ENCODE results near the gene URGCP.
"Not testable (repeated sequence)": the region's sequence is repeated elsewhere in the genome, so short reads cannot be mapped to it uniquely, and the experiment has no call there.

Gene URGCP

DNA sequence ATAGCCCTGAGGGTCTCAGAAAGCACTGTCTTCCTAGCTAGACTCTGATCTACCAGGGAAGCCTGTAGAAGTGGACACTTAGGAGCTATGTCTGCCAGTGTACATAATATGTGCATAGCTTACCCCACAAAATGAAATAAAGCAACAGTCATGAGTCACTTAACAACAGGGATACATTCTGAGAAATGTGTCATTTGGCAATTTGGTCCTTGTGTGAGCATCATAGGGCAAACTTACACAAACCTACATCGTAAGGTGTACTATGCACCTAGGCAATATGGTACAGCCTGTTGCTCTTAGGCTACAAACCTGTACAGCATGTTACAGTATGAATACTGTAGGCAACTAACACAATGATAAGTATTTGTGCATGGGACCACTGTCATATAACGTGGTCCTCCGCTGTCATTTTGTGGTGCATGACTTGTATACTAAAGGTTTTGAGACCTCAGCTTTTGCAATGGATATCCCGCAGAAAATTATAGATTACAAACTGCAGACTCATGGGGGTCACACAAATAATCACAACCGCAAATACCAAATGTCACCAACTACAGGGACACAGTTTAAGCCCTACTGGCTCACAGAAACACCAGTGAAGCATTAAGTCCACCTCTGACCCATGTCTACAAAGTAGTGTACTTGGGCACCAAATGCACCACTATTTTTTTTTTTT is 1.7 kb downstream of the URGCP start:
- peaks cover 9% of the 10 kb centered on the region for H3K4me1 ChIP-seq (ENCODE audit: control insufficient read depth, insufficient read depth, low read length)

DNA sequence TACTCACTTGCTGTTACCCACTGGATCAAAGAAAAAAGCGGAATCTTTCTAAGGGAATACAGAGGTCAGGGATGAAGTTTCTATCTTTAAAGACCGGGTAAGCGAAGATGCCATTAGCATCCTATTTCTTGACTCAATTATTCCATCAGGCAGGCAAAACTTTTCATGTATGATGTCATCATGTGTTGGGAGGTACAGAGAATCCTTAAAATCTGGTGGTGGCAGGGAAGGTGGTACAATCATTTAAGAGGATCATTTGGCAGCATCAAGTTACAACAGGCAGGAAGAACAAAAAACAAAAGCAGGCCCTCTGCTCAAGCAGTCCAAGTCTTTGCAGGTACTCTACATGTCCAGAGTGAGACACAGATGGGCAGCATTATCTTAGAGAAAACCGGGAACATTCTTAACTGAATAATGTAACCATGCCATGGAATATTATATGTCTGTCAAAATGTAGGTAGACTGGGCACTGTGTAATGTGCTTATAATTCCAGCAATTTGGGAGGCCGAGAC is 3.8 kb downstream of the URGCP start:
- Histone ChIP-seq H3K36me3 (ENCODE audit: control insufficient read depth, insufficient read depth, low read length) (no peaks in the 10 kb centered on the region), H3K9ac (ENCODE audit: low read length) (no peak overlapping the region), H3K4me1 (ENCODE audit: control insufficient read depth, insufficient read depth, low read length) (peaks cover 9% of the 10 kb centered on the region), H3K4me3 (ENCODE audit: low read length) (no peak overlapping the region), H3K27ac (ENCODE audit: low read depth, low read length) (no peak overlapping the region), H3K27me3 (ENCODE audit: control insufficient read depth, insufficient read depth, low read length) (no peaks in the 10 kb centered on the region)

More for the DNA sequence above, 1.7 kb downstream of the URGCP start:
- Histone ChIP-seq H3K27me3 (ENCODE audit: control insufficient read depth, insufficient read depth, low read length) (no peaks in the 10 kb centered on the region), H3K9ac (ENCODE audit: low read length) (no peak overlapping the region), H3K27ac (ENCODE audit: low read depth, low read length) (no peak overlapping the region), H3K4me3 (ENCODE audit: low read length) (peak overlapping the region; percentile 81), H3K36me3 (ENCODE audit: control insufficient read depth, insufficient read depth, low read length) (no peaks in the 10 kb centered on the region)

DNA sequence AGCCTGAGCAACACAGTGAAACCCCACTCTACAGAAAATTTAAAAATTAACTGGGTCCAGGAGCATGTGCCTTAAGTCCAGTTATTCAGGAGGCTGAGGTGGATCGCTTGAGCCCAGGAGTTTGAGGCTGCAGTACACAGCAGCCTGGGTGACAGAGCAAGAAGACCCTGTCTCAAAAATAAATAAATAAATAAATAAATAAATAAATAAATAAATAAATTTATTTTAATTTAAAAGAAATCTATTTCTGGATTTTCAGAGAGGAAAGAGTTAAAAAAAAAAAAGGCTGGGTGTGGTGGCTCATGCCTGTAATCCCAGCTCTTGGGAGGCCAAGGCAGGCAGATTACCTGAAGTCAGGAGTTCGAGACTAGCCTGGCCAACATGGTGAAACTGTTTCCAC is 7.8 kb downstream of the URGCP start:
- not testable (repeated sequence) for H3K4me1 ChIP-seq (ENCODE audit: control insufficient read depth, insufficient read depth, low read length)

DNA sequence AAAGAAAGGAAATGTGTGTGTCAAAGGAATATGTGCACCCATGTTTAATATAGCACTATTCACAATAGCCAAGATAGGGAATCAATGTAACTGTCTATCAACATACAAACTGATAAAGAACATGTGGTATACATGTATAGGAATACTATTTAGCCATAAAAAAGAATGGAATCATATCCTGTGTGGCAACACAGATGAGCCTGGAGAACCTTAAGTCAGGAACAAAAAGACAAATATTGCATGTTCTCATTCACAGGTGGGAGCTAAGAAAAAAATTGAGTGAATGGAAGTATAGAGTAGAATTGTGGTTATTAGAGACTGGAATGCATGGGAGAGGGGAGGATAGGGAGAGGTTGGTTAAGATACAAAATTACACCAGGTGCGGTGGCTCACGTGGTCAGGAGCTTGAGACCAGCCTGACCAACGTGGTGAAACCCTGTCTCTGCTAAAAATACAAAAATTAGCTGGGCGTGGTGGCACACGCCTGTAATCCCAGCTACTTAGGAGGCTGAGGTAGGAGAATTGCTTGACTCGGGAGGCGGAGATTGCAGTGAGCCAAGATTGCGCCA is 10.5 kb downstream of the URGCP start:
- H3K4me3 ChIP-seq (ENCODE audit: low read length): no peak overlapping the region
- no peaks in the 10 kb centered on the region for H3K36me3 ChIP-seq (ENCODE audit: control insufficient read depth, insufficient read depth, low read length)
- H3K27me3 ChIP-seq (ENCODE audit: control insufficient read depth, insufficient read depth, low read length): no peaks in the 10 kb centered on the region
- H3K4me1 ChIP-seq (ENCODE audit: control insufficient read depth, insufficient read depth, low read length): no peaks in the 10 kb centered on the region
- H3K9ac ChIP-seq (ENCODE audit: low read length): no peak overlapping the region
- no peak overlapping the region for H3K27ac ChIP-seq (ENCODE audit: low read depth, low read length)

More for the DNA sequence above, 7.8 kb downstream of the URGCP start:
- H3K27ac ChIP-seq (ENCODE audit: low read depth, low read length); H3K36me3 ChIP-seq (ENCODE audit: control insufficient read depth, insufficient read depth, low read length); H3K9ac ChIP-seq (ENCODE audit: low read length); H3K4me3 ChIP-seq (ENCODE audit: low read length); H3K27me3 ChIP-seq (ENCODE audit: control insufficient read depth, insufficient read depth, low read length): not testable (repeated sequence)

DNA sequence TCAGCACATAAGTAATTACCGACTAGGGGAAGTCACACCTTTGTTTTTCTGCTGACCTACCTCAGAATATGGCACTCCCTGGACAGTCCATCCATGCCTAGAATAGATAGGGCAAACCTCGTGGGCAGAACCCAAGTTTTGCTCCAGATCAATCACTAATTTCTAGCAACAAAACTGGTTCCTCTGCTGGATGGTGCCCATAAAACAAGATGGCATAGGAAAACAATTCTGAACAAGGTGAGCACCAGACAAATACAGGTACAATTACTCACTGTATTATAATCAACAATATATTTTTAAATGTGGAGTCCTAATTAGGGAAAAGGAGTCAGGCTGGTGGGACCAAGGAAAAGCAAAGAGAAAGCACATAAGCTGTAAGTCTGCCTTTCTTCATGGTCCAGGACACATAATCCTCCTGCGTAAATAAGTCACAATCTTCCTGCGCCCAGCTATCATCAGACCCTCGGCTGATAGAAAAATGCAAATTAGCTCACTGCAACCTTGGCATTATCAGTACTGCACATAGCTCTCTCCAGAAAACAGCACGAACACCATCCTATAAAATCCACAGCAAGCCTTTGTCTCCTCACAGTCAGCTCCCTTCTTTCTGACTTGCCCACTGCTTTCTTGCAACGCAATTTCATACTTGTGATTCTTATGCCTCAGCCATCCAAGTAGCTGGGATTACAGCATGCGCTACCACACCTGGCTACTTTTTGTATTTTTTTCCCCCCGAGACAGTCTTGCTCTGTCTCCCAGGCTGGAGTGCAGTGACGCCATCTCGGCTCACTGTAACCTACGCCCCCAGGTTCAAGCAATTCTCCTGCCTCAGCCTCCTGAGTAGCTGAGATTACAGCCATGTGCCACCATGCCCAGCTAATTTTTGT is 15.1 kb downstream of the URGCP start:
- H3K4me3 ChIP-seq (ENCODE audit: low read length): no peak overlapping the region
- H3K27me3 ChIP-seq (ENCODE audit: control insufficient read depth, insufficient read depth, low read length): no peaks in the 10 kb centered on the region
- H3K36me3 ChIP-seq (ENCODE audit: control insufficient read depth, insufficient read depth, low read length): no peaks in the 10 kb centered on the region
- peaks cover 2% of the 10 kb centered on the region for H3K4me1 ChIP-seq (ENCODE audit: control insufficient read depth, insufficient read depth, low read length)
- no peak overlapping the region for H3K27ac ChIP-seq (ENCODE audit: low read depth, low read length)
- H3K9ac ChIP-seq (ENCODE audit: low read length): no peak overlapping the region

DNA sequence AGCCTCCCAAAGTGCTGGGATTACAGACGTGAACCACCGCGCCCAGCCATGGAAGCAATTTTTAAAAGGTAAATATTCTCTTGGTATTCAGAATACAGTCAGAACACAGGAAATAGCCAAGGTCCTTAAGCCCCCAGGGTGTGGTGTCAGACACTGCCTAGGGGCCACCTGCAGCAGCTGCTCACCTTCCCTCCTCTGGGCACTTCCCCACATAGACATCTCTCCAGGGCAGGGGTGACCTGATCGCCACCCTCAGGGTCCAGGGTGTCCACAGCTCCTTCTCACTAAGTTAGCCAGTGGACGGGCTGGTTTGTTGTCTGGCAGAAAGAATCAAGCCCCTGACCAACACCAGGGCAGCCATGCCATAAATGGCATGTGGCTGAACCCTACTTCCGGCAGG is 15.9 kb downstream of the URGCP start:
- H3K4me3 ChIP-seq (ENCODE audit: low read length): no peak overlapping the region
- no peaks in the 10 kb centered on the region for H3K36me3 ChIP-seq (ENCODE audit: control insufficient read depth, insufficient read depth, low read length)
- H3K4me1 ChIP-seq (ENCODE audit: control insufficient read depth, insufficient read depth, low read length): peaks cover 2% of the 10 kb centered on the region
- no peak overlapping the region for H3K27ac ChIP-seq (ENCODE audit: low read depth, low read length)
- no peaks in the 10 kb centered on the region for H3K27me3 ChIP-seq (ENCODE audit: control insufficient read depth, insufficient read depth, low read length)
- no peak overlapping the region for H3K9ac ChIP-seq (ENCODE audit: low read length)

DNA sequence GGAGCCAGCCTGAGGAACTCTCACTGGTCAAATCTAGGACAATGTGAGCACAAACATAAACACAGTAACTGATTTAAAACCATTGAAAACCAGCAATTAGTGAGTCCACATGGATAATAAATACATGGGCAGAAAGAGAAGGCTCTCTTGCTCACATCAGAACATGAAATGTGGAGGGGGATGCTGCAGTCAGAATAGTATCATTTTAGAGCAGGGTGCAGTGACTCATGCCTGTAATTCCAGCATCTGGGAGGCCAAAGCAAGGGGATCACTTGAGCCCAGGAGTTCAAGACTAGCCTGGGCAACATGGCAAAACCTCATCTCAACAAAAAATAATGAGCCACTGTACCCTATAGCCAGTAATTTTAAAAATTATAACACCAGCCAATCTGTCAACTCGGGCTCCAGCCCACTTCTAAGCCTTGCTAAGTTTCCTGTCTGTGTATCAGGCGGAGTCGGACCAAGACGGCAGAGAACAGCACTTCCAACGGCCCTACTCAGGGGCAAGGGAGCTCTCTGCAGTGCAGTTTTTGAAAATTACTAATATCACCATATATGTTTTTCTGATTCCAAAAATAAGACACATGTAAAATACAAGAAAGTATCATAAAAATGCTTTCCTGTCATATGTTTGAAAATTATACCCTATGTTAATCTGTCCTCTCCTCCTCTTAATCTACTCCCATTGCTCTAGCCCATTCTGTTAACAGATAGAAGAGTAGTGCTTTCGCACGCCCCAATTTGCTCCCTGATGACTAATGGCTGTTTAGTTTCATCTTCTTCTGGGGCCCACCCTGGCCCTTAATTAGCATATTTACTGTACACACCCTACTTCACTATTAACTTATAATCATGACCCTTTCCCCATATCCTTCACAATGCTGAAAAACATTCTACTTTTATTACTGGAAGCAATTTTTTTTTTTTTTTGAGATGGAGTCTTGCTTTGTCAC is 17.1 kb downstream of the URGCP start:
- Histone ChIP-seq H3K27me3 (ENCODE audit: control insufficient read depth, insufficient read depth, low read length) (no peaks in the 10 kb centered on the region), H3K9ac (ENCODE audit: low read length) (no peak overlapping the region), H3K27ac (ENCODE audit: low read depth, low read length) (no peak overlapping the region), H3K36me3 (ENCODE audit: control insufficient read depth, insufficient read depth, low read length) (no peaks in the 10 kb centered on the region), H3K4me1 (ENCODE audit: control insufficient read depth, insufficient read depth, low read length) (peaks cover 2% of the 10 kb centered on the region), H3K4me3 (ENCODE audit: low read length) (no peak overlapping the region)

DNA sequence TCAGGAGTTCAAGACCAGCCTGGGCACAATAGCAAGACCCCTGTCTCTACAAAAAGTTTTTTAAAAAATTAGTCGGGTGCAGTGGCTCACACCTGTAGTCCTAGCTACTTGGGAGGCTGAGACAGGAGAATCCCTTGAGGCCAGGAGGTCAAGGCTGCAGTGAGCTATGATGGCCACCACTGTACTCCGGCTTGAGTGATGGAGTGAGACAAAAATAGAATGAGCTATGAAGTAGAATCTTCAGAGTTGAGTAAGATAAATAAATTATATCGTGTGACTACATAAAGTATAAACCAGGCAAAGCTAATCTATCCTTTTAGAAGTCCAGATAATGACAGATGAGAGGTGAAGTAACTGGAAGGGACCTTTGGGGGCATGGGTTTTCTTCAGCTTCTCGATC is 21.8 kb downstream of the URGCP start:
- H3K4me3 ChIP-seq (ENCODE audit: low read length): no peak overlapping the region
- no peak overlapping the region for H3K27ac ChIP-seq (ENCODE audit: low read depth, low read length)
- H3K36me3 ChIP-seq (ENCODE audit: control insufficient read depth, insufficient read depth, low read length): peaks cover 10% of the 10 kb centered on the region

DNA sequence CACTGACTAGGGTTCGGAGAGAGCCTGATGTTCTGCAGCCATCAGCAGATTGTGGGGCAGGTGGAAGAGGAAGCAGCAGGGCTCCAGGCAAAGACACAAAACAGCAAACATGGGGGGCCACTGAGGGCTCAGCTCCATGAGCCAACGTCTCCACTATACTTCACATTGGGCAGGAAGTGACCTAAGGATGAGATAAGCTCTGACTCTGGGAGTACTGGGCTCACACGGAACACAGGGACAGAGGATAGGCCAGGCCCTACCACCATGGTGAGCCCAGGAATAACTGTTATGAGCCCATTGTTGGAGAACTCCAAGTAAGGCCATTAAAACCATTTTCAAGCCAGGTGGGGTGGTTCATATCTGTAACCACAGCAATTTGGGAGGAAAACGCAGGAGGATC is 22.2 kb downstream of the URGCP start:
- Histone ChIP-seq H3K9ac (ENCODE audit: low read length) (no peak overlapping the region), H3K27me3 (ENCODE audit: control insufficient read depth, insufficient read depth, low read length) (no peaks in the 10 kb centered on the region), H3K27ac (ENCODE audit: low read depth, low read length) (no peak overlapping the region), H3K4me3 (ENCODE audit: low read length) (no peak overlapping the region), H3K4me1 (ENCODE audit: control insufficient read depth, insufficient read depth, low read length) (no peaks in the 10 kb centered on the region), H3K36me3 (ENCODE audit: control insufficient read depth, insufficient read depth, low read length) (peaks cover 10% of the 10 kb centered on the region)

More for the DNA sequence above, 21.8 kb downstream of the URGCP start:
- Histone ChIP-seq H3K27me3 (ENCODE audit: control insufficient read depth, insufficient read depth, low read length) (no peaks in the 10 kb centered on the region), H3K9ac (ENCODE audit: low read length) (no peak overlapping the region), H3K4me1 (ENCODE audit: control insufficient read depth, insufficient read depth, low read length) (no peaks in the 10 kb centered on the region)

DNA sequence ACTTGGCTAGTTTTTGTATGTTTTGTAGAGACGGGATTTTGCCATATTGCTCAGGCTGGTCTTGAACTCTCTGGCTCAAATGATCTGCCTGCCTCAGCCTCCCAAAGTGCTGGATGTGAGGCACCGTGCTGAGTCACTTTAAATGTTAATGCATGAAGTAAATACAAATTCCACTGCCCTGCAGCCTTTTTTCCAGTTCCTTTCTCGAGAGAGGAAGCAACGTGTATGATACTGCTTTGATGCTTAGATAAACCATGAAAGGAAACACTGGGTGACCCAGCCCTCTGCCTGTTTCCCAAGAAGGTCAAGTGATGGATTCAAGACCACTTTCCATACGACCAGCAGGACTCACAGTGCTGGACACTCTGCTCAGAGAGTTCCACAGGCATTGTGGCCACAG is 25.8 kb downstream of the URGCP start:
- Histone ChIP-seq H3K9ac (ENCODE audit: low read length) (no peak overlapping the region), H3K36me3 (ENCODE audit: control insufficient read depth, insufficient read depth, low read length) (peaks cover 36% of the 10 kb centered on the region), H3K27ac (ENCODE audit: low read depth, low read length) (no peak overlapping the region), H3K27me3 (ENCODE audit: control insufficient read depth, insufficient read depth, low read length) (no peaks in the 10 kb centered on the region), H3K4me3 (ENCODE audit: low read length) (no peak overlapping the region), H3K4me1 (ENCODE audit: control insufficient read depth, insufficient read depth, low read length) (no peaks in the 10 kb centered on the region)

DNA sequence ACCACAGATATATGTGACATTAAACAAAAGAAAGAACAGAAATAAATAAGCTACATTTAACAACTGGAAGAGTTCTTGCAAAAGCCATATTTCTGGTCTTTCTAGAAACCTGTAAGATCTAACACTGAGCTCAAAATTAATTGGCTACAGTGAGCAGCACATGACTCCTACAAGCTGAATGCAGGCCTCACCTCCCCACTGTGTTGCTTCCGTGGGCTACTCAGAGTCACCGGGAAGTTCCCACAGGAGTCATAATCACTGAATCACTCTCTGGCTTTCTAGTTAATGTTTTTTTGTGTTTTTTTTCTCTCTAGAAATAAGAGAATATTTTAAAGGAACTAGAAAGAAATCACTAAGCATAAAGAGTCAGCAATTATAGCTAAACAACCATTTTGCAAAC is 26.9 kb downstream of the URGCP start:
- no peak overlapping the region for H3K9ac ChIP-seq (ENCODE audit: low read length)
- H3K27ac ChIP-seq (ENCODE audit: low read depth, low read length): no peak overlapping the region
- no peak overlapping the region for H3K4me3 ChIP-seq (ENCODE audit: low read length)
- no peaks in the 10 kb centered on the region for H3K4me1 ChIP-seq (ENCODE audit: control insufficient read depth, insufficient read depth, low read length)
- H3K27me3 ChIP-seq (ENCODE audit: control insufficient read depth, insufficient read depth, low read length): no peaks in the 10 kb centered on the region
- peaks cover 41% of the 10 kb centered on the region for H3K36me3 ChIP-seq (ENCODE audit: control insufficient read depth, insufficient read depth, low read length)

DNA sequence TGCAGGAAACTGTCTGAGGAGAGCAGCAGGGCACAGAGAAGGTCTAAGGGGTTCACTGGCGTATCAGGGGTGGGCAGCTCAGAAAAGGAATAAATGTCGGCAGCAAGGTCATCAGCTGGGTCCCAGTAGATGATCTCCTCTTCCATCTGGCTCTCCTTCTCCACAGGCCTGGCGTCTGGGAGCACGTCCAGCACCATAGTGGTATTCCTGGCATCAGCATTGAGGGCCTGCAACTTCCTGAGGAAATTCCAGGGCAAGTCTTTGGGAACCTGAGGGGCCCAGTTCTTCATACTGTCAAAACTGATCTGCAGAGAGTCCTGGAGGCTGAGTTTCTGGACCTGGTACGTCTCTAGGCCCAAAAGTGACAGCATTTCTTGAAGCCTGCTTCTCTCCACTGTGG is 27.5 kb downstream of the URGCP start:
- Histone ChIP-seq H3K4me1 (ENCODE audit: control insufficient read depth, insufficient read depth, low read length) (no peaks in the 10 kb centered on the region), H3K36me3 (ENCODE audit: control insufficient read depth, insufficient read depth, low read length) (peaks cover 41% of the 10 kb centered on the region), H3K27me3 (ENCODE audit: control insufficient read depth, insufficient read depth, low read length) (no peaks in the 10 kb centered on the region), H3K27ac (ENCODE audit: low read depth, low read length) (no peak overlapping the region), H3K9ac (ENCODE audit: low read length) (no peak overlapping the region), H3K4me3 (ENCODE audit: low read length) (no peak overlapping the region)
